ENCODE measurements around the gene TMEM207.

DNA sequence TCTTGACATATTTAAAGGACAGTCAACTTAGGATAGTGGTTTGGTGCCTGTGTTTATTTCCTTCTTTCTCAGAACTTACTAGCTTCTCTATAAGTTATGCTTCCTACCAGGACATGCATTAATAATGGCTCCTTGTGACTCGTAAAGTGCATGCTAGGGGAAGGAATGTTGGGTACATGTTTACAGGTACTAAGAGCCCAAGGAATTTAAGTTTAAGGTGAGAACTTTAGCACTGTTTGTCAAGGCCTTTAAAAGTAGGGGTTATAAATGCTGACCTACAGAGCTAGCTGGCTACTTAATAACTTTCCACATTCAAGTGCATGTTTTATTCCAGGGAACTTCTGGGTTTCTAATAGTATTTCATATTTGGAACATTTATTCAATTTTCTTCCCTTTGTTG is at the start of gene TMEM207:
- TF ChIP-seq, protein P1, sequence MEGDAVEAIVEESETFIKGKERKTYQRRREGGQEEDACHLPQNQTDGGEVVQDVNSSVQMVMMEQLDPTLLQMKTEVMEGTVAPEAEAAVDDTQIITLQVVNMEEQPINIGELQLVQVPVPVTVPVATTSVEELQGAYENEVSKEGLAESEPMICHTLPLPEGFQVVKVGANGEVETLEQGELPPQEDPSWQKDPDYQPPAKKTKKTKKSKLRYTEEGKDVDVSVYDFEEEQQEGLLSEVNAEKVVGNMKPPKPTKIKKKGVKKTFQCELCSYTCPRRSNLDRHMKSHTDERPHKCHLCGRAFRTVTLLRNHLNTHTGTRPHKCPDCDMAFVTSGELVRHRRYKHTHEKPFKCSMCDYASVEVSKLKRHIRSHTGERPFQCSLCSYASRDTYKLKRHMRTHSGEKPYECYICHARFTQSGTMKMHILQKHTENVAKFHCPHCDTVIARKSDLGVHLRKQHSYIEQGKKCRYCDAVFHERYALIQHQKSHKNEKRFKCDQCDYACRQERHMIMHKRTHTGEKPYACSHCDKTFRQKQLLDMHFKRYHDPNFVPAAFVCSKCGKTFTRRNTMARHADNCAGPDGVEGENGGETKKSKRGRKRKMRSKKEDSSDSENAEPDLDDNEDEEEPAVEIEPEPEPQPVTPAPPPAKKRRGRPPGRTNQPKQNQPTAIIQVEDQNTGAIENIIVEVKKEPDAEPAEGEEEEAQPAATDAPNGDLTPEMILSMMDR (IDR thresholded peaks at IDR 0.05; ENCODE audit: insufficient read depth, low read depth, low read length): no peak
- TF ChIP-seq EZH2 (IDR thresholded peaks at IDR 0.05; ENCODE audit: insufficient read depth, low read length): no peak

All from astrocyte (in vitro differentiated cells and primary cell).